ENCODE measurements around the gene SCAMP2. TPM values are rescaled to one million over a fixed set of nuclear protein-coding genes. Genes with fewer than 3 reads are reported as not detected.

Gene SCAMP2
- total and polyA plus RNA-seq, 4 donors, result 51.2 to 122 (median 82.7) TPM

GRCh38 chr15:74903676-74904075 lies 30.5 kb upstream of the SCAMP2 start:
- Histone ChIP-seq H3K4me3 (no peak overlapping the region), H3K36me3 (ENCODE audit: control insufficient read depth in 4 of 4, insufficient read depth in 4 of 4, low read length in 4 of 4) (peaks cover 21 to 53% (median 41%) of the 10 kb centered on the region in 4 donors), H3K27ac (ENCODE audit: low read depth in 1 of 2, low read length in 1 of 2) (no peak overlapping the region), H3K4me1 (ENCODE audit: control insufficient read depth in 5 of 5, insufficient read depth in 5 of 5, low read length in 5 of 5) (peaks cover 3 to 23% (median 14%) of the 10 kb centered on the region in 5 donors), H3K9me3 (ENCODE audit: control insufficient read depth in 4 of 4, insufficient read depth in 3 of 4, low read length in 3 of 4) (no peaks in the 10 kb centered on the region), H3K27me3 (ENCODE audit: control insufficient read depth in 3 of 3, insufficient read depth in 3 of 3, low read length in 2 of 3) (no peaks in the 10 kb centered on the region), H3K9ac (ENCODE audit: insufficient read depth in 1 of 2, low read length in 2 of 2) (no peak overlapping the region)
- ATAC-seq (ENCODE audit: insufficient read depth, low FRiP score) (no peak), DNase-seq (no peak)
- TF ChIP-seq, protein P1, sequence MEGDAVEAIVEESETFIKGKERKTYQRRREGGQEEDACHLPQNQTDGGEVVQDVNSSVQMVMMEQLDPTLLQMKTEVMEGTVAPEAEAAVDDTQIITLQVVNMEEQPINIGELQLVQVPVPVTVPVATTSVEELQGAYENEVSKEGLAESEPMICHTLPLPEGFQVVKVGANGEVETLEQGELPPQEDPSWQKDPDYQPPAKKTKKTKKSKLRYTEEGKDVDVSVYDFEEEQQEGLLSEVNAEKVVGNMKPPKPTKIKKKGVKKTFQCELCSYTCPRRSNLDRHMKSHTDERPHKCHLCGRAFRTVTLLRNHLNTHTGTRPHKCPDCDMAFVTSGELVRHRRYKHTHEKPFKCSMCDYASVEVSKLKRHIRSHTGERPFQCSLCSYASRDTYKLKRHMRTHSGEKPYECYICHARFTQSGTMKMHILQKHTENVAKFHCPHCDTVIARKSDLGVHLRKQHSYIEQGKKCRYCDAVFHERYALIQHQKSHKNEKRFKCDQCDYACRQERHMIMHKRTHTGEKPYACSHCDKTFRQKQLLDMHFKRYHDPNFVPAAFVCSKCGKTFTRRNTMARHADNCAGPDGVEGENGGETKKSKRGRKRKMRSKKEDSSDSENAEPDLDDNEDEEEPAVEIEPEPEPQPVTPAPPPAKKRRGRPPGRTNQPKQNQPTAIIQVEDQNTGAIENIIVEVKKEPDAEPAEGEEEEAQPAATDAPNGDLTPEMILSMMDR (IDR thresholded peaks at IDR 0.05; ENCODE audit: control extremely low read depth, extremely low read depth), result no peak
- 94 to 95% methylated on average over 1 of the region's 1 CpG for WGBS, 2 donors

DNA sequence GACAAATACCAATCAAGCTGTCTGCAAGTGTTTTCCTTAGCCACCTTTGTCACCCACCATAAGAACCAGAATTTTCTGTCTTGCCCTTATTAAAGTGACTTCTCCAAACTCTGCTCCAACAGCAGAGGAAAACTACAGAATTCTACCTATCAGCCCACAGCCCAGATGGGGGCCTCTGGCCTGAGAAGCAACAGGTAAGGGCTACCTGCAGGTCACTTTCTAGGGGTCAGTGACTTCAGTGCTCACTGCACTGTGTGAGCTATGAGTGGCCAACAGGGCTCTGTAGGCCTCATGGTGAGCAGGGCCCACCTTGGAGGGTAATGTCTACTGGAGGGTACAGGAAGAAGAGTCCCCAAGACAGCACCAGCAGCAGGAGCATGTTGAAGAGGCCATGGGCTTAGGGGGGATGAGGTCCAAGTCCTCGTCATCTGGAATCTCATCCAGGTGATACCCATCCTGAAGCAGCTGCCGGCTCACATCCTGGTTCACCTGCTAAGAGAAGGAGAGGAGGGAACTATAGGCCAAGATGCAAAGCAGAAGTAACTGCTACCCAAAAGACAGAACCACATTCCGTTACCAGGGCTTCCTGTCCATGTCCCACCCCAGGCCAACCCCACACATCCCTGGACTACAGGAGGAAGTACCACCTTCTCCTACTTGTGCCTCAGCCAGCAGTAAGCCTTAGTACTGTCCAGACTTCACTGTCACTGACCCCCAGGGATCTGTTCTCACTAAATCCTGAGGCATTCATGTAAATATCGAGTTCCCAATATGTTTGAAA lies 29.3 kb upstream of the SCAMP2 start:
- TF ChIP-seq, protein P1 (IDR thresholded peaks at IDR 0.05; ENCODE audit: control extremely low read depth, extremely low read depth), result no peak
- Histone ChIP-seq H3K27ac (ENCODE audit: low read depth in 1 of 2, low read length in 1 of 2) (no peak overlapping the region), H3K36me3 (ENCODE audit: control insufficient read depth in 4 of 4, insufficient read depth in 4 of 4, low read length in 4 of 4) (peaks cover 21 to 53% (median 43%) of the 10 kb centered on the region in 4 donors), H3K4me3 (no peak overlapping the region), H3K4me1 (ENCODE audit: control insufficient read depth in 5 of 5, insufficient read depth in 5 of 5, low read length in 5 of 5) (peaks cover 3 to 22% (median 13%) of the 10 kb centered on the region in 5 donors), H3K9me3 (ENCODE audit: control insufficient read depth in 4 of 4, insufficient read depth in 3 of 4, low read length in 3 of 4) (no peaks in the 10 kb centered on the region), H3K9ac (ENCODE audit: insufficient read depth in 1 of 2, low read length in 2 of 2) (no peak overlapping the region), H3K27me3 (ENCODE audit: control insufficient read depth in 3 of 3, insufficient read depth in 3 of 3, low read length in 2 of 3) (no peaks in the 10 kb centered on the region)
- ATAC-seq (ENCODE audit: insufficient read depth, low FRiP score) (no peak), DNase-seq (no peak)
- 40 to 77% methylated on average over 4 of the region's 4 CpGs for WGBS, 2 donors

DNA sequence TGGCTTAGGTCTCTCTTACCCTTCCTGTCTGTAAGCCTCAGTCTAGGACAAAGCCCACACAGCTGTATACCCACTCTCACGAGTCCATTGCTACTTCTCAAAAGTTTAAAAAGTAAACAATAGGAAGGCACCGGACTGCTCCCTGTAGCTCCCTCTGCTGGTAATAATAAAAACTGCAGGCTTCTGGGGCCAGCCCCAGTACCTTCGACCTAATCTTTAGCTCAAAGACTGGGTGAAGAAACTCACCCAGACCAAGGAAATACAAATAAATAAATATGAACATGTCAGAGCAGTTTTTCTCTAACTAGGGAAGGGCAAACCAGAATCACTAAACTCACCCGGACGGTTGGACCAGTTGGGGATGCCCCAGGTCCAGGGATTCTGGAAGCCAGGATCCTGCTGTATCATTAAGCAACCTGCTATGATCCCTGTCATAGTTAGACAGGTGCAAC lies 28.5 kb upstream of the SCAMP2 start:
- DNase-seq, result peak; percentile 60 to 71 (median 69)
- Histone ChIP-seq H3K4me3 (no peak overlapping the region), H3K9me3 (ENCODE audit: control insufficient read depth in 4 of 4, insufficient read depth in 3 of 4, low read length in 3 of 4) (no peaks in the 10 kb centered on the region), H3K9ac (ENCODE audit: insufficient read depth in 1 of 2, low read length in 2 of 2) (no peak overlapping the region), H3K27me3 (ENCODE audit: control insufficient read depth in 3 of 3, insufficient read depth in 3 of 3, low read length in 2 of 3) (no peaks in the 10 kb centered on the region), H3K27ac (ENCODE audit: low read depth in 1 of 2, low read length in 1 of 2) (peak overlapping the region in 1 of 2 donors; percentile 15), H3K4me1 (ENCODE audit: control insufficient read depth in 5 of 5, insufficient read depth in 5 of 5, low read length in 5 of 5) (peaks cover 3 to 17% (median 12%) of the 10 kb centered on the region in 5 donors), H3K36me3 (ENCODE audit: control insufficient read depth in 4 of 4, insufficient read depth in 4 of 4, low read length in 4 of 4) (peaks cover 21 to 53% (median 43%) of the 10 kb centered on the region in 4 donors)
- TF ChIP-seq, protein P1 (IDR thresholded peaks at IDR 0.05; ENCODE audit: control extremely low read depth, extremely low read depth), result peak; percentile 78
- ATAC-seq (ENCODE audit: insufficient read depth, low FRiP score), result peak; percentile 50
- 23 to 32% methylated on average over 5 of the region's 5 CpGs for WGBS, 2 donors

Measured in lung (tissue), 12 donors.